ENCODE data around the gene MRPS12. TPM values are rescaled to one million over a fixed set of nuclear protein-coding genes. Genes with fewer than 3 reads are reported as not detected.

MRPS12 gene
- total RNA-seq, 1 experiment from 2014 or later = 81.3 TPM

DNA sequence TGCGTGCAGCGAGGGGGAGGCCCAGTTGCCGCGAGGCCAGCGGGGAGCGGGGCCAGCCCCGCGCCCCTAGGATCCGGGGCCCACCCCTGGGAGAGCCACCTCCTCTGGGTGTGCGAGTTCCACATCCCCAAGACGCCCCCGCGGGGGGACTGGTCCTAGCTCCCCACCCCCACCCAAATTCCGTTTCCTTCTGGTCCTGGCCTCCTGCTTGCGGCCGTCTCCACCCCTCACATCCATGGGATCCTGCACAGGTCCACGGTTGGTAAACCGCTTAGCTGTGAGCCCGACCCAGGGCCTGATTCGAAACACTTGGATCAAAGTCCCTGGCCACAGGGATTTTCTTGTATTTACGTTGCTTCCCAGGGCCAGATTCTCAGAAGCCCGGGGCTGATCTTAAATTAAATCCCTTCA is 45.1 kb downstream of the MRPS12 start:
- Histone ChIP-seq H4K20me1 (ENCODE audit: control insufficient read depth, insufficient read depth, insufficient read length) (no peaks in the 10 kb centered on the region), H2BK12ac (ENCODE audit: insufficient read length, low read depth, low read length) (no peak overlapping the region), H2BK5ac (ENCODE audit: insufficient read length, low read length) (no peak overlapping the region), H3K79me2 (ENCODE audit: insufficient read depth, low read length) (no peaks in the 10 kb centered on the region), H3K27ac (ENCODE audit: insufficient read length, low read depth, low read length) (no peak overlapping the region), H3K27me3 (ENCODE audit: insufficient read depth, low read length) (no peaks in the 10 kb centered on the region), H3K23ac (ENCODE audit: insufficient read length, low read depth, low read length) (no peak overlapping the region), H3K14ac (ENCODE audit: insufficient read depth, low read length) (peak overlapping the region; percentile 76; the same call in 1 of the 2 replicates), H3K4me1 (ENCODE audit: insufficient read depth, low read length) (no peaks in the 10 kb centered on the region), H3T11ph (ENCODE audit: low read length) (no peak overlapping the region), H2BK15ac (ENCODE audit: low read depth, low read length) (no peak overlapping the region), H3K9ac (ENCODE audit: extremely low read depth, insufficient read length, low read length) (no peak overlapping the region), H4K5ac (ENCODE audit: insufficient read length, low read depth, low read length) (no peak overlapping the region), H4K91ac (ENCODE audit: insufficient read length, low read depth, low read length) (no peak overlapping the region), H3K23me2 (ENCODE audit: insufficient read length, low read depth, low read length, poor library complexity, severe bottlenecking) (peaks cover 13% of the 10 kb centered on the region), H4K8ac (replicated peaks; ENCODE audit: insufficient read length, low read depth, low read length) (no peak overlapping the region), H2BK120ac (ENCODE audit: low read depth, low read length, poor library complexity, severe bottlenecking) (no peak overlapping the region), H3K4ac (ENCODE audit: low read depth, low read length) (no peak overlapping the region), H2BK20ac (ENCODE audit: low read depth, low read length, poor library complexity, severe bottlenecking) (no peak overlapping the region), H3K79me1 (ENCODE audit: insufficient read depth, low read depth, low read length, poor library complexity, severe bottlenecking) (no peaks in the 10 kb centered on the region), H2AK5ac (ENCODE audit: insufficient read length, low read length) (no peak overlapping the region), H3K56ac (ENCODE audit: insufficient read length, low read depth, low read length) (no peak overlapping the region), H3K4me2 (ENCODE audit: insufficient read depth, insufficient read length, low read length) (peak overlapping the region; percentile 66), H3K9me3 (ENCODE audit: control insufficient read depth, low read depth, low read length) (no peaks in the 10 kb centered on the region), H2AFZ (ENCODE audit: low read length) (no peak overlapping the region), H3K18ac (ENCODE audit: insufficient read length, low read depth, low read length) (peak overlapping the region; percentile 11)
- peaks cover 8% of the 10 kb centered on the region for H3K27me3 Mint-ChIP-seq (ENCODE audit: low read depth)
- WGBS (ENCODE audit: extremely low coverage, insufficient read length, low lambda C conversion rate) = no CpG with 5 or more reads among the region's 22 CpGs
- DNase-seq = peak; percentile 56
- H3K4me1 Mint-ChIP-seq = peaks cover 14 to 19% of the 10 kb centered on the region in 2 experiments
- H3K36me3 Mint-ChIP-seq (ENCODE audit: insufficient read depth in 1 of 3, low read depth in 3 of 3) = peaks cover 9 to 20% (median 13%) of the 10 kb centered on the region in 3 experiments
- peaks cover 10 to 11% of the 10 kb centered on the region in 2 experiments for H3K9me3 Mint-ChIP-seq
- H3K27ac Mint-ChIP-seq = peak overlapping the region; percentile 87 to 95 (median 95); a peak in 4 of 7 replicates
- TF ChIP-seq, protein P1, sequence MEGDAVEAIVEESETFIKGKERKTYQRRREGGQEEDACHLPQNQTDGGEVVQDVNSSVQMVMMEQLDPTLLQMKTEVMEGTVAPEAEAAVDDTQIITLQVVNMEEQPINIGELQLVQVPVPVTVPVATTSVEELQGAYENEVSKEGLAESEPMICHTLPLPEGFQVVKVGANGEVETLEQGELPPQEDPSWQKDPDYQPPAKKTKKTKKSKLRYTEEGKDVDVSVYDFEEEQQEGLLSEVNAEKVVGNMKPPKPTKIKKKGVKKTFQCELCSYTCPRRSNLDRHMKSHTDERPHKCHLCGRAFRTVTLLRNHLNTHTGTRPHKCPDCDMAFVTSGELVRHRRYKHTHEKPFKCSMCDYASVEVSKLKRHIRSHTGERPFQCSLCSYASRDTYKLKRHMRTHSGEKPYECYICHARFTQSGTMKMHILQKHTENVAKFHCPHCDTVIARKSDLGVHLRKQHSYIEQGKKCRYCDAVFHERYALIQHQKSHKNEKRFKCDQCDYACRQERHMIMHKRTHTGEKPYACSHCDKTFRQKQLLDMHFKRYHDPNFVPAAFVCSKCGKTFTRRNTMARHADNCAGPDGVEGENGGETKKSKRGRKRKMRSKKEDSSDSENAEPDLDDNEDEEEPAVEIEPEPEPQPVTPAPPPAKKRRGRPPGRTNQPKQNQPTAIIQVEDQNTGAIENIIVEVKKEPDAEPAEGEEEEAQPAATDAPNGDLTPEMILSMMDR (conservative IDR thresholded peaks at IDR 0.05) = no peak
- peak overlapping the region; percentile 88 to 95 for H3K4me3 Mint-ChIP-seq

Measured in H9 (cell line).